ENCODE measurements around the gene MLF1. TPM values are rescaled to one million over a fixed set of nuclear protein-coding genes. Genes with fewer than 3 reads are reported as not detected.

MLF1 gene
- total RNA-seq, 1 experiment from 2014 or later = 43.7 TPM

DNA sequence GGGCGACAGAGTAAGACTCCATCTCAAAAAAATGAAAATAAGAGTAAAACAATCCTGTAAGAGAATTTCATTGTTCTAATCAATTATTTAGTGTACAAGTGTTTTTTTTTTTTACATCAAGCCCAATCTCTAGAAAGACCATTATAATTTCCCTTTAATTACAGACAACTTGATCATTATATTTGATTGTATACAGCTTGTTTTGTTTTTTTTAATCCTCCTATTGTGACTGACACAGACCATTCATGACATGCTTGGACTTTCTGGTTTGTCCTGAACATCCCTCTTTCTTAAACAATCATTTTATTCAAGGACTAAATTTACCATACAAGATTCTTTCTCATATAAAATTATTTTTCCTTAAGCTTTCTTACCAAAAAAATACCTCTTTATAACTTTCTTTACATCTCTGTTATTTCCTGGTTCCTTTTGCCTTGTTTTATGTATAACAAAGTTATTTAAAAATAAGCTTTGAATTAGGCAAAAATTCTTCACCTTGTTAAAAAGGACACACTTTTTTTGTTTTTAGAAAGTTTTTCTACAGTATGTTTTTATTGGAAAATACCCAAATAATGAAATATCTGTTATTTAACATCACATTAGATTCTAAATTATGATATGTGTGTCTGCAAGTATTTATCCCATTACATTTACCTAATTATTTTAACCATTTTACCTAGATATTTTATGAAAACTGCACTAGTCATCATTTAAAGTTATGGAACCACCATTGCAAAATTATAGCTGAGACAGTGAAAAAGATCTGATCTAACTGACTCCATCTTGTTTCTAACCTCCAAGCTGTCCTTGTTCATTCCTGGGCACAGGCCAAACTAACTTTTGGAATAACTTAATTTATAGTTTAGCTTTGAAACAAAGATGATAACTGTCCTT, 47.2 kb downstream of the MLF1 start:
- Histone ChIP-seq H3K36me3 (ENCODE audit: control insufficient read depth in 1 of 2, insufficient read depth in 2 of 2, low read length in 2 of 2) (no peaks in the 10 kb centered on the region), H3K9me2 (ENCODE audit: insufficient read depth) (no peaks in the 10 kb centered on the region), H2AFZ (ENCODE audit: low read depth, low read length, poor library complexity, severe bottlenecking) (no peak overlapping the region), H3K27ac (ENCODE audit: low read depth, low read length) (no peak overlapping the region), H4K20me1 (ENCODE audit: insufficient read depth) (no peaks in the 10 kb centered on the region), H3K79me2 (ENCODE audit: insufficient read depth, low read length) (no peaks in the 10 kb centered on the region), H3K9ac (ENCODE audit: low read length) (no peak overlapping the region), H3K4me2 (ENCODE audit: low read length) (no peak overlapping the region), H3K27me3 (ENCODE audit: insufficient read depth, low read length) (no peaks in the 10 kb centered on the region), H3K4me3 (replicated peaks in 1 of 2; ENCODE audit: low read depth in 1 of 2, low read length in 2 of 2) (no peak overlapping the region), H3K4me1 (ENCODE audit: control insufficient read depth in 1 of 2, insufficient read depth in 2 of 2, low read length in 2 of 2) (no peaks in the 10 kb centered on the region), H3K9me3 (ENCODE audit: control insufficient read depth in 1 of 2, insufficient read depth in 1 of 2, low read depth in 1 of 2, low read length in 2 of 2) (0 out of 4 replicates have a peak, but pooled peaks cover 0 to 3% of the 10 kb centered on the region in 2 experiments)
- DNase-seq (ENCODE audit: low read depth, low spot score) (peak; percentile 1), ATAC-seq (no peak)
- ChIA-PET CTCF (no interaction called here), POLR2A (no interaction called here), RAD21 (ENCODE audit: low non-redundant PET in 1 of 2, low total read pairs in 2 of 2, uncharacterized antibody in 2 of 2, unreplicated experiment in 2 of 2) (no interaction called here)
- intact Hi-C loops (cut with micrococcal nuclease) = no loop called here
- BruUV-seq (replicated peaks) = no TSS peak
- TF ChIP-seq EZH2 (IDR thresholded peaks at IDR 0.05) (no peak), SIN3A (IDR thresholded peaks at IDR 0.05; ENCODE audit: low read depth) (no peak), EGR1 (IDR thresholded peaks at IDR 0.05; ENCODE audit: low read depth) (no peak), ZFX (IDR thresholded peaks at IDR 0.05) (no peak), CBX3 (IDR thresholded peaks at IDR 0.05; ENCODE audit: low read depth) (peak; percentile 48; the same call in 1 of the 2 replicates)
- TF ChIP-seq, protein P1, sequence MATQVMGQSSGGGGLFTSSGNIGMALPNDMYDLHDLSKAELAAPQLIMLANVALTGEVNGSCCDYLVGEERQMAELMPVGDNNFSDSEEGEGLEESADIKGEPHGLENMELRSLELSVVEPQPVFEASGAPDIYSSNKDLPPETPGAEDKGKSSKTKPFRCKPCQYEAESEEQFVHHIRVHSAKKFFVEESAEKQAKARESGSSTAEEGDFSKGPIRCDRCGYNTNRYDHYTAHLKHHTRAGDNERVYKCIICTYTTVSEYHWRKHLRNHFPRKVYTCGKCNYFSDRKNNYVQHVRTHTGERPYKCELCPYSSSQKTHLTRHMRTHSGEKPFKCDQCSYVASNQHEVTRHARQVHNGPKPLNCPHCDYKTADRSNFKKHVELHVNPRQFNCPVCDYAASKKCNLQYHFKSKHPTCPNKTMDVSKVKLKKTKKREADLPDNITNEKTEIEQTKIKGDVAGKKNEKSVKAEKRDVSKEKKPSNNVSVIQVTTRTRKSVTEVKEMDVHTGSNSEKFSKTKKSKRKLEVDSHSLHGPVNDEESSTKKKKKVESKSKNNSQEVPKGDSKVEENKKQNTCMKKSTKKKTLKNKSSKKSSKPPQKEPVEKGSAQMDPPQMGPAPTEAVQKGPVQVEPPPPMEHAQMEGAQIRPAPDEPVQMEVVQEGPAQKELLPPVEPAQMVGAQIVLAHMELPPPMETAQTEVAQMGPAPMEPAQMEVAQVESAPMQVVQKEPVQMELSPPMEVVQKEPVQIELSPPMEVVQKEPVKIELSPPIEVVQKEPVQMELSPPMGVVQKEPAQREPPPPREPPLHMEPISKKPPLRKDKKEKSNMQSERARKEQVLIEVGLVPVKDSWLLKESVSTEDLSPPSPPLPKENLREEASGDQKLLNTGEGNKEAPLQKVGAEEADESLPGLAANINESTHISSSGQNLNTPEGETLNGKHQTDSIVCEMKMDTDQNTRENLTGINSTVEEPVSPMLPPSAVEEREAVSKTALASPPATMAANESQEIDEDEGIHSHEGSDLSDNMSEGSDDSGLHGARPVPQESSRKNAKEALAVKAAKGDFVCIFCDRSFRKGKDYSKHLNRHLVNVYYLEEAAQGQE (IDR thresholded peaks at IDR 0.05; ENCODE audit: low read depth) = no peak

Measured in HCT116 (cell line).